GM12872 (cell line): ENCODE results near the gene ERVK3-1.

ENCODE experiments used
- TF ChIP-seq, protein P1 (sequence below): IDR thresholded peaks from 3 replicates; pipeline ENCODE4 v1.5.1; 2011; ENCODE audit warnings: low read depth, mild to moderate bottlenecking, low read length, moderate library complexity; ENCODE audit not compliant: insufficient read depth

The ERVK3-1 gene

DNA sequence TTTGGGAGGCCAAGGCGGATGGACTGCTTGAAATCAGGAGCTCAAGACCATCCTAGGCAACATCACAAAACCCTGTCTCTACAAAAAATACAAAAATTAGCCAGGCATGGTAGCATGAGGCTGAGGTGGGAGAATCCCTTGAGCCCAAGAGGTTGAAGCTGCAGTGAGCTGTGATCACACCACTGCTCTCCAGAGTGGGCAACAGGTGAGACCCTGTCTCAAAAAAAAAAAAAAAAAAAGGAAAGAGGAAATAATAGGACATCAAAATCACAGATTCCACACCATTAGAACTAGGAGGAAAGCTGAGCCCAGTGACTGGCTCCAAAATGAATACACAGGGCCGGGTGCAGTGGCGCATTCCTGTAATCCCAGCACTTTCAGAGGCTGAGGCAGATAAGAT lies 29.6 kb upstream of the ERVK3-1 start:
- TF ChIP-seq, protein P1, sequence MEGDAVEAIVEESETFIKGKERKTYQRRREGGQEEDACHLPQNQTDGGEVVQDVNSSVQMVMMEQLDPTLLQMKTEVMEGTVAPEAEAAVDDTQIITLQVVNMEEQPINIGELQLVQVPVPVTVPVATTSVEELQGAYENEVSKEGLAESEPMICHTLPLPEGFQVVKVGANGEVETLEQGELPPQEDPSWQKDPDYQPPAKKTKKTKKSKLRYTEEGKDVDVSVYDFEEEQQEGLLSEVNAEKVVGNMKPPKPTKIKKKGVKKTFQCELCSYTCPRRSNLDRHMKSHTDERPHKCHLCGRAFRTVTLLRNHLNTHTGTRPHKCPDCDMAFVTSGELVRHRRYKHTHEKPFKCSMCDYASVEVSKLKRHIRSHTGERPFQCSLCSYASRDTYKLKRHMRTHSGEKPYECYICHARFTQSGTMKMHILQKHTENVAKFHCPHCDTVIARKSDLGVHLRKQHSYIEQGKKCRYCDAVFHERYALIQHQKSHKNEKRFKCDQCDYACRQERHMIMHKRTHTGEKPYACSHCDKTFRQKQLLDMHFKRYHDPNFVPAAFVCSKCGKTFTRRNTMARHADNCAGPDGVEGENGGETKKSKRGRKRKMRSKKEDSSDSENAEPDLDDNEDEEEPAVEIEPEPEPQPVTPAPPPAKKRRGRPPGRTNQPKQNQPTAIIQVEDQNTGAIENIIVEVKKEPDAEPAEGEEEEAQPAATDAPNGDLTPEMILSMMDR = no peak

DNA sequence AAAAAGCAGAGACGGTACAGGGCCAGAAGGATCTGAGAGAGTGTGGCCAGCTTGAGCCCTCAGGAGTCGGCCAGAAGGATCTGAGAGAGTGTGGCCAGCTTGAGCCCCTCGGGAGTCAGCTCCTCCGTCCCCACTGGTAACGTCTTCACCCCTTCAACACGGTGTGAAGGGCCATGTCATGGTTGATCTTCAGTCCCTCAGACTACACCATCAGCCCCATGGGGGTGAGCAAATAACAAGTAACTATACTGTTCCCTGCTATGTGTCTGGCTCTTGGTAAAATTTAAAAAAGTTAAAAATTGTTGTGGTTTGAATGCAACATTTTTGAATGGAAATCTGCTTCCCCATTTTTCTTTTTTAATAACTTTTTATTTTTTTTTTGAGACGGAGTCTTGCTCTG lies 28.0 kb upstream of the ERVK3-1 start:
- TF ChIP-seq, protein P1 = no peak

DNA sequence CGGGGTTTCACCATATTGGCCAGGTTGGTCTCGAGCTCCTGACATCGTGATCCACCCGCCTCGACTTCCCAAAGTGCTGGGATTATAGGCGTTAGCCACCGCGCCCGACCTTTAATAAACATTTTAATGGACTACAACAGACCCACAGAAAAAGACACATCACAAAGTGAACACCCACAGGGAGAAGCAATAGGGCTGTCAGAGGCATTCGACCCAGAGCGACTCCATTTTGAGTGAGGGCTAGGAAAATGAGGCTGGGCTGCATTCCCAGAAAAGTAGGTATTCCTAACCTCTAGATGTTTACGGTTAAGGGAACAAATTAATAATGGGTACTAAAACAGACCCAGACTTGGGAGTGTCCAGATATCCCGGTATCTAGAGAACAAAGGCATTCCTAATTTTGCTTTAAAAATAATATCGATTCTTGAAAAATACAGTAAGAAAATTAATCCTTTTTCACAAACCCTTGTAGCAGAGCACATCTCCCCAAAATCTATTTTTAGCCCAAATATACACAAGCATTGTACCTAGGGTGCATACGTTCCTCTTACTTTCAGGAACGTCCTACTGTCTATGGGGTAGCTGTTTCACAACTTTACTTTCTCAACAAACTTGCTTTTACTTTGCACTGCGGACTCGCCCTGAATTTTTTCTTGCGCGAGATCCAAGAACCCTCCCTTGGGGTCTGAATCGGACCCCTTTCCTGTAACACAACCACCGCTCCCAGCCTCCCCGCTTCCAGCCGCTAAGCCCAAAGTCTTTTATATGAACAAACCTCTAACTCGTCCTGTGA lies 27.2 kb upstream of the ERVK3-1 start:
- TF ChIP-seq, protein P1 = no peak

DNA sequence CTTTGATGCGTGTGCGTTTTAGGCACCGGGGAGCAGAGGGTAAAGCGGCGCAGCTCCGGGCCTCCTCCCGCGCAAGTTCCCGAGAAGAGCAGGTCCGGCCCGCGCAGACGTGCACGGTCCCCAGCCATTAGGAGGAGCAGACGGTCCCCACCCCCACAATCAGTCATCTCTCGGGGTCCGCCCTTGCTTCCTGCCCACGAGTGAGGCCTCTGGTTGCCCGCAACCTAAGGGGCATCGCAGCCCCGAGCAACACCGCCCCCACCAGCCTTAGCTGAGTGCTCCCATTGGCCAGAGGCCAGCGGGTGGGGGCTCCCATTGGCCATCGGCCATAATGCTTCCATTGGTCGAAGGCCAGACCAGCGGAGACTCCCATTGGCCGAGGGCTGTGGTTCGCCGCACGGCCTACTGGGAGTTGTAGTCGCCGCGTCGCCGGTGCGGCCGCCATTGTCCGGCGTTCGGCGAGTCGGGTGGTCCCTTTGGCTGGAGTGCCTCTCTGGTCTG lies 26.6 kb upstream of the ERVK3-1 start, which contains the start of gene ZNF8:
ZNF8 (plus strand) TSS at position 415 of the 501 bp plus-strand sequence. CDS start 127 bp downstream, outside the sequence.
- TF ChIP-seq, protein P1 = no peak

DNA sequence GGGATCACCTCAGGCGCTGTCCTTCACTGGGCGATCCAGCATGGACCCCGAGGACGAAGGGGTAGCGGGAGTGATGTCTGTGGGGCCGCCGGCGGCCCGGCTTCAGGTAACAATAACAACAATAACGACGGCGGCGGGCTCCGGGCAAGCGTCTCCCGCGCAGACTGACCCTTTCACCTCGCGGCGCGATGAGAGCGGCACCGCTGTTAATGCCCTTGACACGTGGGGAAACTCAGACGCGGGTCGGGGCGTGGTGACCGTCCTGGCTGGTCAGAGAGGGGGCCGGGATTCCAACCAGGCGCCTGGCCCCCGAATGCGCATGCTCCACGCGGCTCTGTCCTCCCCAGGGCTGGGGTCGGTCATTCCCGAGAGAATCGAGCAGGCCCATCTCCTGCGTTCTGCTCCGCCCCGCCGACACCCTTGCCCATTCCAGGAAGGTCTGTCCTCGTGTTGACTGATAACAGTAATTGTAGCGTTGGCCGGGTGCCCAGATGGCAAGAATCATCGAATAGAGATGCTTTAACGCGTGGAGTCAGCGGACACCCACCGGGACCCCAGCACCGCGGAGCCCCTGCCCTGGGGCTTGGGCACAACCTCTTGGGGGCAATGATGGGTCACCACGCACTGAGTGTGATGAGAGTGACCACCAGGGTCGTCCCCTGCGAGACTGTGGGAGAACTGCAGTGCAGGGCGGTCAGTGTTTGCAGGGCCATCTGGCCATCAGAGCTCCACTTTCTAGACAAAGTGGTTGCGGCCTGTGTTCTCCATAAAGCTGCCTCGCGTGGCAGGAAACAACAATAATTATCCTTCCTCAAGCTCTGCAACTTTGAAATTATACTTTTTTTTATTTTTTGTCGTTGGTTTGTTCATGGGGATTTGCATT lies 25.9 kb upstream of the ERVK3-1 start:
- TF ChIP-seq, protein P1 = no peak

DNA sequence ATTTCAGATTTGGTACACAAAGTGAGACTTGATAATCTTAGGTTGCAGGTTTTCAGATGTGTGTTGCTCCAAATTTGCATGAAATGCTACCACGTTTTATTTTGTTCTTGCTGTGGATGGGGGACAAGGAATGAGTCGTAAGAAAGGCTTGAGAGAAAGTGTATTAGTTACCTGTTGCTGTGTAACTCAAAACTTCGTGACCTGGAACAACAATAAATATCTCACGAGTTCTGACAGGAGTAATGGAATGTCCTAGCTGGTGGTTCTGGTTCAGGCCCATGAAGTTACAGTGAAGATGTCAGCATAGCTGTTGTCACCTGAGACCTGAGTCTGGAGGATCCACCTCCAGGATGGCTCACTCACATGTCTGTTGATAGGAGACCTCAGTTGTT lies 25.3 kb upstream of the ERVK3-1 start:
- TF ChIP-seq, protein P1 = no peak

DNA sequence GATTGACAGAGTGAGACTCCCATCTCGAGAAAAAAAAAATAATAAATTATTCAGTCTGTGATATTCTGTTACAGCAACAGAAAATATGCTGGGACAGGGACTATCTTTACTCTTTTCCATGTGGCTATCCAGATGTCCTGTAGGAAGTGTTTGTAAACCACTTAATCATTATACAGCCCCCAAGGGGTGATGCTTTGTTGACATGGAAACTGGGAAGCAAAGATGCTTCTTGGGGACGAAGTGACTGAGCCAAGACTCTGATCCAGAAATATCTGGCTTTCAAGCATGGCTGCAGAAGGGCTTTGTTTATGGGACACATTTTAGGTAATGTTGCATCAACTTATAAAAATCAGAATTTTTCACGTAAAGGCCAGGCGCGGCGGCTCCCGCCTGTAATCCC lies 21.0 kb upstream of the ERVK3-1 start:
- TF ChIP-seq, protein P1 = no peak
